Naive thymus-derived CD4-positive, alpha-beta T cell (primary cell): ENCODE data around the gene ANKRD44. TPM values are rescaled to one million over a fixed set of nuclear protein-coding genes. Genes with fewer than 3 reads are reported as not detected.

Experiments
- ATAC-seq: fragments of 150-1000 bp; cut with Tn5 transposase; 2 replicates; pipeline ENCODE4 v1.10.0; 2021; ENCODE audit warnings: mild to moderate bottlenecking, moderate library complexity
- CTCF ChIA-PET: fragments of 350-600 bp; sonication (Branson Sonifier 250); formaldehyde crosslinking; loops from one replicate; lab custom pipeline; 2021; ENCODE audit warnings: antibody characterized with exemption; lab: Charles Lee
- POLR2A ChIA-PET: fragments of 350-600 bp; sonication (Branson Sonifier 250); formaldehyde crosslinking; loops from one replicate; lab custom pipeline; 2021; ENCODE audit warnings: antibody characterized with exemption, inconsistent platforms; lab: Charles Lee
- DNase-seq, 9 donors: peaks; one replicate each; pipeline versions ENCODE4 v3.0.0 to v3.0.0-alpha.2; 2020 to 2022; ENCODE audit warnings: mixed read lengths in 1 of 9
- H3K27ac ChIP-seq: one replicate; pipeline ENCODE4 v1.7.0; 2013; ENCODE audit warnings: mild to moderate bottlenecking, low read depth, low read length, moderate library complexity
- H3K27me3 ChIP-seq, 2 donors: one replicate each; pipeline ENCODE4 v1.7.0; 2013; ENCODE audit warnings: low read length in 2 of 2, mild to moderate bottlenecking in 2 of 2, moderate library complexity in 2 of 2; ENCODE audit not compliant: control insufficient read depth in 2 of 2, insufficient read depth in 2 of 2
- H3K36me3 ChIP-seq, 3 experiments: 1 replicate in 2 of 3; 2 replicates in 1 of 3; pipeline ENCODE4 v1.7.0; 2013; ENCODE audit warnings: low read length in 3 of 3, mild to moderate bottlenecking in 3 of 3, moderate library complexity in 1 of 3; ENCODE audit not compliant: insufficient read depth in 3 of 3, control insufficient read depth in 2 of 3
- H3K4me1 ChIP-seq, 2 donors: one replicate each; pipeline ENCODE4 v1.7.0; 2013; ENCODE audit warnings: low read length in 2 of 2, mild to moderate bottlenecking in 2 of 2, moderate library complexity in 1 of 2; ENCODE audit not compliant: control insufficient read depth in 2 of 2, insufficient read depth in 2 of 2
- H3K4me3 ChIP-seq: 2 replicates; pipeline ENCODE4 v1.7.0; 2013; ENCODE audit warnings: mild to moderate bottlenecking, low read length
- H3K9me3 ChIP-seq, 3 experiments: 1 replicate in 2 of 3; 2 replicates in 1 of 3; pipeline ENCODE4 v1.7.0; 2013; ENCODE audit warnings: low read length in 3 of 3; ENCODE audit not compliant: control insufficient read depth in 2 of 3
- H3K27ac Mint-ChIP-seq, 9 donors: one replicate each; pipeline ENCODE4 v1.8.0; 2020 to 2022; ENCODE audit warnings: mixed read lengths in 9 of 9, mild to moderate bottlenecking in 8 of 9, moderate library complexity in 5 of 9, inconsistent platforms in 2 of 9
- H3K27me3 Mint-ChIP-seq, 5 donors: one replicate each; pipeline ENCODE4 v1.8.0; 2021 to 2022; ENCODE audit warnings: mixed read lengths in 5 of 5, mild to moderate bottlenecking in 1 of 5
- H3K36me3 Mint-ChIP-seq, 5 donors: one replicate each; pipeline ENCODE4 v1.8.0; 2020 to 2022; ENCODE audit warnings: mixed read lengths in 5 of 5, mild to moderate bottlenecking in 3 of 5, inconsistent platforms in 1 of 5
- H3K4me1 Mint-ChIP-seq, 7 donors: one replicate each; pipeline ENCODE4 v1.8.0; 2020 to 2022; ENCODE audit warnings: mixed read lengths in 7 of 7, mild to moderate bottlenecking in 3 of 7, inconsistent platforms in 1 of 7
- H3K4me3 Mint-ChIP-seq, 10 donors: one replicate each; pipeline ENCODE4 v1.8.0; 2020 to 2022; ENCODE audit warnings: mild to moderate bottlenecking in 10 of 10, mixed read lengths in 10 of 10, moderate library complexity in 6 of 10, inconsistent platforms in 2 of 10
- H3K9me3 Mint-ChIP-seq, 11 donors: one replicate each; pipeline ENCODE4 v1.8.0; 2020 to 2022; ENCODE audit warnings: mixed read lengths in 11 of 11, mild to moderate bottlenecking in 4 of 11, inconsistent platforms in 1 of 11, moderate library complexity in 1 of 11
- intact Hi-C, 2 donors: fragments of 100-400 bp; cut with micrococcal nuclease; formaldehyde crosslinking; loops; one replicate each; pipeline ENCODE4 v1.15.1; 2023
- polyA plus RNA-seq, 2 donors: library from polyadenylated mRNA; unstranded; fragments of 300-500 nt; fragmentation: Illumina TruSeq; gene quantifications; one replicate each; pipeline ENCODE4 v1.2.3, GENCODE V29; 2021
- total RNA-seq, 6 experiments: library from RNA in 5 of 6; stranded (reverse) in 5 of 6; gene quantifications; 1 replicate in 5 of 6; 2 replicates in 1 of 6; pipeline ENCODE4 v1.2.3 and lab custom pipeline; 2021 to 2026

The ANKRD44 gene
- total and polyA plus RNA-seq, 7 experiments from 2014 or later: 88.6 to 296 (median 235) TPM

DNA sequence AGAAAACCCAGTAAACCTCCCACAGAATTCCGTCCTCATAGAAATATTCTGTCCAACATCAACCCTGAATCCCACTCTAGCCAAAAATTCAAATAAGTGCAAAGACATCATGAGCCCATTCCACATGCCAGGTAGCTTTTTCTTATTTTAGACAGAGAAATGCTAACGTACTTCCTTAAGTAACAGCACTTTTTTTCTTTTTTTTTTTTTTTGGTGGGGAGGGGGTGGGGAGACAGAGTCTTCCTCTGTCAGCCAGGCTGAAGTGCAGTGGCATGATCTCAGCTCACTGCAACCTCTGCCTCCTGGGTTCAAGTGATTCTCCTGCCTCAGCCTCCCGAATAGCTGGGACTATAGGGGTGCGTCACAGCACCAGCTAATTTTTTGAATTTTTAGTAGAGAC, 45.5 kb downstream of the ANKRD44 start:
- intact Hi-C loops: loop anchor here in 1 of 2 donors (1.0 kb wide), 1 partner anchor 44 kb away; no protein-coding TSS in a partner anchor
- peak overlapping the region; percentile 56 to 96 (median 90) for H3K27ac Mint-ChIP-seq
- ChIA-PET CTCF (interaction anchor here (0.8 to 1.0 kb wide), 2 partner anchors 74 to 108 kb away, joined by 3 read pairs; no protein-coding TSS in a partner anchor), POLR2A (interaction anchor here (0.8 to 11.5 kb wide), 8 partner anchors 10 to 66 kb away, joined by 3 to 90 read pairs (median 4); partner anchors contain the start of gene ANKRD44)
- no peaks in the 10 kb centered on the region for H3K9me3 ChIP-seq
- no peaks in the 10 kb centered on the region for H3K36me3 ChIP-seq
- peaks cover 82 to 86% of the 10 kb centered on the region in 2 donors for H3K4me1 ChIP-seq
- peaks cover 0 to 23% (median 7%) of the 10 kb centered on the region in 5 donors for H3K36me3 Mint-ChIP-seq
- H3K27me3 Mint-ChIP-seq: no peaks in the 10 kb centered on the region
- DNase-seq: peak in 2 of 9 donors; percentile 33 to 40
- H3K4me1 Mint-ChIP-seq: peaks cover 68 to 94% (median 87%) of the 10 kb centered on the region in 7 donors
- peak overlapping the region; percentile 8 for H3K4me3 ChIP-seq
- H3K9me3 Mint-ChIP-seq: no peaks in the 10 kb centered on the region
- ATAC-seq: no peak
- H3K4me3 Mint-ChIP-seq: peak overlapping the region; percentile 32 to 86 (median 70)
- no peaks in the 10 kb centered on the region for H3K27me3 ChIP-seq
- H3K27ac ChIP-seq: peak overlapping the region; percentile 63

DNA sequence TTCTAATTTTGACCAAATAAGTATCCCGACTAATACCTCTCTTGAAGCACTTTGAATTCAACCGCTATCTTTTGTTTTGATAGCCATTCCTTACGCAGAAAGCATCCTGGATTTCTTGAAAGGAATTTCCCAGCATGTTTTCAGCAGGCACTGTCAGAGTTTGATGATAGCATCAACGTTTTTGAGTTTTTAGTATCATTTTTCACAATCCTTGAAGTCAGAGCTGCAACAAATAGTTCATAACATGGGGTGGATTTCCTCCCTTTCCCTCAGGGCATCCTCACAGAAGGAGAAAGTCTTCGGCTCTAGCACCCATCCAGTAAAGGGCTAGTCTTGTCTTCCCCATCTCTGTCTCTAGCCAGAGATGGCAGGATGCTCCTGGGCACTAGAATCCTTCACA, 46.2 kb downstream of the ANKRD44 start:
- H3K4me1 ChIP-seq: peaks cover 79 to 84% of the 10 kb centered on the region in 2 donors

DNA sequence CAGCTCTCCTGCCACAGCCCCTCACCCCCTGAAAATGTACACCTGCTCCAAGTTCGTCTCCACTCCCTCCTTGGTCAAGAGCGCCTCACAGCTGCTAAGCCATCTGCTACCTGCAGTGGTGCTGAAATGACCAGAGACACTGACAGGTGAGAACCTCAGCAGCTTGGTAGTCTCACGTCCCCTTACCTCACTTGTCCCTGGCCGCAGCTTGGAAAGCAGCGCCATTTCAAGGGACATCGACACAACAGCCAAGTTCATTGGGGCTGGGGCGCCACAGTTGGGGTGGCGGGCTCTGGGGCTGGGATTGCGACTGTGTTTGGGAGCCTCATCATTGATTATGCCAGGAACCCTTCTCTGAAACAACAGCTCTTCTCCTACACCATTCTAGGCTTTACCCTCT, 47.5 kb downstream of the ANKRD44 start:
- Histone ChIP-seq H3K36me3 (no peaks in the 10 kb centered on the region), H3K27me3 (no peaks in the 10 kb centered on the region), H3K4me3 (no peak overlapping the region), H3K9me3 (no peaks in the 10 kb centered on the region), H3K27ac (peak overlapping the region; percentile 63), H3K4me1 (peaks cover 79 to 84% of the 10 kb centered on the region in 2 donors)
- no peaks in the 10 kb centered on the region for H3K9me3 Mint-ChIP-seq
- ChIA-PET CTCF (interaction anchor here (0.7 to 1.2 kb wide), 4 partner anchors 22 to 64 kb away, joined by 3 to 4 read pairs (median 3); no protein-coding TSS in a partner anchor), POLR2A (interaction anchor here (0.6 to 11.5 kb wide), 7 partner anchors 13 to 1112 kb away, joined by 3 to 90 read pairs (median 3); partner anchors contain the start of gene ANKRD44)
- no peaks in the 10 kb centered on the region for H3K27me3 Mint-ChIP-seq
- intact Hi-C loops: no loop called here
- no peak for ATAC-seq
- peak overlapping the region; percentile 6 to 86 (median 69) for H3K4me3 Mint-ChIP-seq
- H3K4me1 Mint-ChIP-seq: peaks cover 64 to 94% (median 86%) of the 10 kb centered on the region in 7 donors
- H3K27ac Mint-ChIP-seq: peak overlapping the region; percentile 65 to 96 (median 93)
- no peak for DNase-seq
- peaks cover 6 to 35% (median 17%) of the 10 kb centered on the region in 5 donors for H3K36me3 Mint-ChIP-seq

More for the DNA sequence above, 46.2 kb downstream of the ANKRD44 start:
- CTCF ChIA-PET: interaction anchor here (0.7 to 1.3 kb wide), 3 partner anchors 20 to 151 kb away, joined by 3 to 4 read pairs (median 4); no protein-coding TSS in a partner anchor
- intact Hi-C loops: no loop called here
- POLR2A ChIA-PET: interaction anchor here (1.1 to 11.5 kb wide), 9 partner anchors 9 to 66 kb away, joined by 3 to 90 read pairs (median 4); partner anchors contain the start of gene ANKRD44
- Histone ChIP-seq H3K27ac (peak overlapping the region; percentile 63), H3K9me3 (no peaks in the 10 kb centered on the region), H3K4me3 (no peak overlapping the region), H3K27me3 (no peaks in the 10 kb centered on the region), H3K36me3 (no peaks in the 10 kb centered on the region)
- peaks cover 65 to 94% (median 87%) of the 10 kb centered on the region in 7 donors for H3K4me1 Mint-ChIP-seq
- no peaks in the 10 kb centered on the region for H3K27me3 Mint-ChIP-seq
- H3K36me3 Mint-ChIP-seq: peaks cover 4 to 29% (median 11%) of the 10 kb centered on the region in 5 donors
- H3K4me3 Mint-ChIP-seq: peak overlapping the region in 9 of 10 donors; percentile 24 to 86 (median 70)
- H3K27ac Mint-ChIP-seq: peak overlapping the region; percentile 47 to 96 (median 90)
- no peak for DNase-seq
- no peaks in the 10 kb centered on the region for H3K9me3 Mint-ChIP-seq
- no peak for ATAC-seq

DNA sequence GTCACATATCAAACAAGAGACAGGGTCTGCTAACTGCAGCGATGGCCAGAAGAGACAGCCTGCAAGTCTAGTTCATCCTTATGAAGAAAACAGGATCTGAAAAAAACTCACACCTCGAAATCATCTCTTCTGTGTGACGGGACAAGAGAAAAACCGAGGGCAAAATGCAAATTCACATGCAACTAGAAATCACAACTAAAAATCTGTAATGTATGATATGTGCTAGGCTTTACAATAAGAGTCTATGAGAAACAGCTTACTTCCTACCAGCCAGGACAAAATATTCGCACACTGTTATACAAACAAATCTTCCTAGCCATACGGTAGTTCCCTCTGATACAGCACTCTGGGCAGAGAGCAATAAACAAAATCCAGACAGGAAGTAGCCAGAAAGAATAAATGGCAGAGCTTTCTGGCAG, 48.8 kb downstream of the ANKRD44 start:
- H3K4me1 ChIP-seq: peaks cover 79 to 81% of the 10 kb centered on the region in 2 donors
- Mint-ChIP-seq H3K27me3 (no peaks in the 10 kb centered on the region), H3K4me3 (peak overlapping the region in 9 of 10 donors; percentile 64 to 85 (median 70)), H3K4me1 (peaks cover 63 to 93% (median 84%) of the 10 kb centered on the region in 7 donors), H3K9me3 (no peaks in the 10 kb centered on the region), H3K36me3 (peaks cover 6 to 32% (median 17%) of the 10 kb centered on the region in 5 donors), H3K27ac (peak overlapping the region; percentile 86 to 96 (median 93))
- ChIA-PET CTCF (interaction anchor here (0.6 to 1.3 kb wide), 6 partner anchors 22 to 63 kb away, joined by 3 to 4 read pairs (median 3); no protein-coding TSS in a partner anchor), POLR2A (interaction anchor here (0.6 to 1.4 kb wide), 9 partner anchors 17 to 162 kb away, joined by 3 to 10 read pairs (median 3); no protein-coding TSS in a partner anchor)
- peak in 3 of 9 donors; percentile 30 to 35 (median 34) for DNase-seq
- peak overlapping the region; percentile 43 for H3K4me3 ChIP-seq
- H3K27me3 ChIP-seq: no peaks in the 10 kb centered on the region
- peak; percentile 45 for ATAC-seq
- peak overlapping the region; percentile 54 for H3K27ac ChIP-seq
- intact Hi-C loops: loop anchor here in 1 of 2 donors (1.0 kb wide), 1 partner anchor 9 kb away; no protein-coding TSS in a partner anchor
- H3K36me3 ChIP-seq: no peaks in the 10 kb centered on the region
- no peaks in the 10 kb centered on the region for H3K9me3 ChIP-seq

DNA sequence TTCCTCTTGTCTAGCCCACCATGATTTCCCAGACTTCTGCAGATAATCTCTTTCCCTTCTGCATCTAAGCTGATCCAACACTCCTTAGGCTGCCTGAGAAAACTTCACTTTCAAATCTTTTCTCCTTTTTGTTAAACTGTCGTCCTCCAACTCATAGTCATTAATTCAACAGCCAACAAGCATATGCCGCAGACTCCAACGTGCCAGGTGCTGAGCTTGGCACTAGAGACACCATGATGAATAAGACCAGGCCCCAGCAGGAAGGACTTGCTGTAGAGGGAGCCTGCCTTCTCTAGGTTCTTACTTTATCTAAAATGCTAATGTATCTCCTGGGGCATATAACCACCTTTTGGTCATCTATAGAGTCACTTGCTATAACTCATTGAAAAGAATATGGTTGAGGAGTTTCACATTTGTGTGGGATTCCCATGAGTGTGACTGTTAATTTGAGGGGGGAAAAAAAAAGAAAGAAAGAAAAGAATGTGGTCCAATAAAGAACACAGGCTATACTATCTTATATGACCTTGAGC, 51.0 kb downstream of the ANKRD44 start:
- ChIA-PET CTCF (no interaction called here), POLR2A (interaction anchor here (0.6 to 1.1 kb wide), 2 partner anchors 33 to 45 kb away, joined by 3 to 4 read pairs; no protein-coding TSS in a partner anchor)
- peak overlapping the region; percentile 67 to 96 (median 89) for H3K27ac Mint-ChIP-seq
- Histone ChIP-seq H3K27me3 (no peaks in the 10 kb centered on the region), H3K4me1 (peaks cover 79 to 83% of the 10 kb centered on the region in 2 donors), H3K27ac (peak overlapping the region; percentile 44), H3K9me3 (no peaks in the 10 kb centered on the region), H3K4me3 (no peak overlapping the region), H3K36me3 (no peaks in the 10 kb centered on the region)
- intact Hi-C loops: loop anchor here in 1 of 2 donors (1.0 to 5.0 kb wide), 2 partner anchors 50 to 118 kb away; no protein-coding TSS in a partner anchor
- ATAC-seq (no peak), DNase-seq (no peak)
- H3K4me3 Mint-ChIP-seq: peak overlapping the region; percentile 5 to 69 (median 42)
- H3K27me3 Mint-ChIP-seq: no peaks in the 10 kb centered on the region
- H3K4me1 Mint-ChIP-seq: peaks cover 68 to 93% (median 84%) of the 10 kb centered on the region in 7 donors
- H3K36me3 Mint-ChIP-seq: peaks cover 6 to 34% (median 17%) of the 10 kb centered on the region in 5 donors
- no peaks in the 10 kb centered on the region for H3K9me3 Mint-ChIP-seq

DNA sequence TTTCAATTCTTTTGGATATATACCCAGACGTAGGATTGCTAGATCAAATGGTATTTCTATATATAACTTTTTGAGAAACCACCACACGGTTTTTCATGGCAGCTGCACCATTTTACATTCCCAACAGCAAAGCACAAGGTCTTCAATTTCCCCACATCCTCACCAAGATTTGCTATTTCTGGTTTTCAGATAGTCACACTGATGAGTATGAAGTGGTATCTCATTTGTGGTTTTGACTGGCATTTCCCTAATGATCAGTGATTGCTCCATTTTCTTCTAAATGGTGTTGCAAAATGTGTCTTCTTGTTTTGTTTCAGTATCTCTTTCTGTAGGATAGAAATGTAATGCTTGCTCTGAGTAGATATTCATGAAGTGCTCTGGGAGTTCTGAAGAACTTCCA, 52.0 kb downstream of the ANKRD44 start:
- no peaks in the 10 kb centered on the region for H3K36me3 ChIP-seq
- intact Hi-C loops: loop anchor here in 1 of 2 donors (5.0 kb wide), 1 partner anchor 119 kb away; no protein-coding TSS in a partner anchor
- peak overlapping the region; percentile 67 to 96 (median 91) for H3K27ac Mint-ChIP-seq
- ATAC-seq (peak; percentile 40), DNase-seq (no peak)
- H3K4me3 Mint-ChIP-seq: peak overlapping the region in 9 of 10 donors; percentile 15 to 69 (median 58)
- H3K27me3 ChIP-seq: no peaks in the 10 kb centered on the region
- ChIA-PET POLR2A (interaction anchor here (0.6 to 1.1 kb wide), 4 partner anchors 9 to 46 kb away, joined by 3 to 6 read pairs (median 4); no protein-coding TSS in a partner anchor), CTCF (interaction anchor here (0.6 kb wide), 1 partner anchor 28 kb away, joined by 4 read pairs; no protein-coding TSS in a partner anchor)
- H3K27me3 Mint-ChIP-seq: no peaks in the 10 kb centered on the region
- no peaks in the 10 kb centered on the region for H3K9me3 ChIP-seq
- H3K4me1 Mint-ChIP-seq: peaks cover 68 to 93% (median 84%) of the 10 kb centered on the region in 7 donors
- peaks cover 79 to 82% of the 10 kb centered on the region in 2 donors for H3K4me1 ChIP-seq
- H3K36me3 Mint-ChIP-seq: peaks cover 6 to 34% (median 17%) of the 10 kb centered on the region in 5 donors
- H3K27ac ChIP-seq: peak overlapping the region; percentile 44
- no peaks in the 10 kb centered on the region for H3K9me3 Mint-ChIP-seq
- H3K4me3 ChIP-seq: no peak overlapping the region
